Fibroblast of lung (primary cell): Measurements from ENCODE around the gene RO60. TPM values are rescaled to one million over a fixed set of nuclear protein-coding genes. Genes with fewer than 3 reads are reported as not detected.

Experiments used
- DNase-seq, 2 donors: peaks; one replicate each; pipeline versions ENCODE4 v3.0.0 to v3.0.0-alpha.2; 2010; ENCODE audit warnings: low read depth in 2 of 2
- H2AFZ ChIP-seq: 2 replicates; pipeline ENCODE4 v1.5.1; 2012; ENCODE audit warnings: low read length, control low read depth, inconsistent platforms
- H3K27ac ChIP-seq: 2 replicates; pipeline ENCODE4 v1.5.1; 2011; ENCODE audit warnings: low read length, control low read depth; ENCODE audit not compliant: insufficient read depth
- H3K27me3 ChIP-seq: 2 replicates; pipeline ENCODE4 v1.5.1; 2011; ENCODE audit warnings: mild to moderate bottlenecking, low read length; ENCODE audit not compliant: control insufficient read depth, insufficient read depth
- H3K36me3 ChIP-seq: 2 replicates; pipeline ENCODE4 v1.5.1; 2011; ENCODE audit warnings: low read length; ENCODE audit not compliant: control insufficient read depth, insufficient read depth
- H3K4me1 ChIP-seq: 2 replicates; pipeline ENCODE4 v1.5.1; 2011; ENCODE audit warnings: low read length; ENCODE audit not compliant: control insufficient read depth, insufficient read depth; ENCODE audit errors: extremely low read depth
- H3K4me2 ChIP-seq: 2 replicates; pipeline ENCODE4 v1.5.1; 2011; ENCODE audit warnings: low read length, control low read depth; ENCODE audit not compliant: insufficient read depth; ENCODE audit errors: extremely low read depth
- H3K4me3 ChIP-seq, 4 experiments: fragments of 200-600 bp in 1 of 4; sonication (generic) in 1 of 4; replicated peaks in 1 of 4; 2 replicates each; pipeline ENCODE4 v1.5.1; 2011 to 2016; ENCODE audit warnings: low read length in 4 of 4, low read depth in 3 of 4, mild to moderate bottlenecking in 3 of 4, control low read depth in 2 of 4, inconsistent platforms in 1 of 4, mixed read lengths in 1 of 4; ENCODE audit not compliant: insufficient read depth in 1 of 4; ENCODE audit errors: control extremely low read depth in 1 of 4
- H3K79me2 ChIP-seq: 2 replicates; pipeline ENCODE4 v1.5.1; 2012; ENCODE audit warnings: mild to moderate bottlenecking, low read length, inconsistent platforms; ENCODE audit not compliant: control insufficient read depth, insufficient read depth
- H3K9ac ChIP-seq: 2 replicates; pipeline ENCODE4 v1.5.1; 2011; ENCODE audit warnings: mild to moderate bottlenecking, low read length, control low read depth; ENCODE audit not compliant: insufficient read depth
- H3K9me3 ChIP-seq: 2 replicates; pipeline ENCODE4 v1.5.1; 2012; ENCODE audit warnings: low read depth, low read length; ENCODE audit not compliant: control insufficient read depth, insufficient read depth
- H4K20me1 ChIP-seq: 2 replicates; pipeline ENCODE4 v1.5.1; 2011; ENCODE audit warnings: low read length; ENCODE audit not compliant: control insufficient read depth, insufficient read depth; ENCODE audit errors: extremely low read depth
- CTCF ChIP-seq, 2 donors: IDR thresholded peaks in 1 of 2; conservative IDR thresholded peaks in 1 of 2; 1 replicate in 1 of 2; 2 replicates in 1 of 2; pipeline ENCODE4 v1.5.1; 2011 to 2012; ENCODE audit warnings: low read length in 2 of 2, control low read depth in 1 of 2, inconsistent platforms in 1 of 2, low read depth in 1 of 2, mild to moderate bottlenecking in 1 of 2
- EZH2 ChIP-seq: IDR thresholded peaks from 2 replicates; pipeline ENCODE4 v1.5.1; 2012; ENCODE audit warnings: low read length, control low read depth, mild to moderate bottlenecking; ENCODE audit errors: missing control alignments
- polyA plus RNA-seq, 2 donors: library from polyadenylated mRNA; depleted of rRNA in 1 of 2; stranded (reverse) in 1 of 2; unstranded in 1 of 2; fragments of >200 nt; gene quantifications; 2 replicates each; pipeline ENCODE4 v1.2.1, GENCODE V29; 2011 to 2012; ENCODE audit warnings: missing spikeins in 1 of 2
- total RNA-seq: library from RNA; depleted of rRNA; stranded (reverse); fragments of >200 nt; gene quantifications from 2 replicates; pipeline ENCODE4 v1.2.1, GENCODE V29; 2014

RO60 gene
- total and polyA plus RNA-seq, 2 donors (not counting 1 experiment from before 2014, with no cell fraction given), result 44.0 to 164 TPM

- TF ChIP-seq CTCF (conservative IDR thresholded peaks at IDR 0.05 in 1 of 2, IDR thresholded peaks at IDR 0.05 in 1 of 2; ENCODE audit: low read depth in 1 of 2, low read length in 2 of 2) (no peak), EZH2 (no peak)
- Histone ChIP-seq H3K4me2 (no peak overlapping the region), H3K36me3 (no peaks in the 10 kb centered on the region), H3K9ac (no peak overlapping the region), H3K4me3 (no peak overlapping the region), H3K27ac (no peak overlapping the region), H2AFZ (no peak overlapping the region), H3K79me2 (peaks cover 67% of the 10 kb centered on the region), H3K9me3 (no peaks in the 10 kb centered on the region), H4K20me1 (no peaks in the 10 kb centered on the region), H3K4me1 (no peaks in the 10 kb centered on the region), H3K27me3 (no peaks in the 10 kb centered on the region)
- DNase-seq, result no peak
Observed at GRCh38 chr1:193066606-193067005, 7.2 kb downstream of the RO60 start.

- H4K20me1 ChIP-seq, result no peaks in the 10 kb centered on the region
- no peak for DNase-seq
- no peaks in the 10 kb centered on the region for H3K4me1 ChIP-seq
Observed at GRCh38 chr1:193068013-193068412, 8.6 kb downstream of the RO60 start.

GRCh38 chr1:193069748-193070385 lies 10.5 kb downstream of the RO60 start:
- Histone ChIP-seq H3K9me3 (no peaks in the 10 kb centered on the region), H3K4me1 (no peaks in the 10 kb centered on the region), H3K4me3 (no peak overlapping the region), H4K20me1 (no peaks in the 10 kb centered on the region), H2AFZ (no peak overlapping the region), H3K9ac (no peak overlapping the region), H3K27me3 (no peaks in the 10 kb centered on the region), H3K27ac (no peak overlapping the region), H3K4me2 (no peak overlapping the region), H3K36me3 (no peaks in the 10 kb centered on the region), H3K79me2 (peaks cover 44% of the 10 kb centered on the region)
- peak in 1 of 2 donors; percentile 26 for DNase-seq
- TF ChIP-seq CTCF (conservative IDR thresholded peaks at IDR 0.05 in 1 of 2, IDR thresholded peaks at IDR 0.05 in 1 of 2; ENCODE audit: low read depth in 1 of 2, low read length in 2 of 2) (peak in 1 of 2 donors; percentile 37), EZH2 (no peak)

More at GRCh38 chr1:193068013-193068412, 8.6 kb downstream of the RO60 start:
- Histone ChIP-seq H3K79me2 (peaks cover 58% of the 10 kb centered on the region), H3K4me3 (no peak overlapping the region), H3K9ac (no peak overlapping the region), H2AFZ (no peak overlapping the region), H3K27ac (no peak overlapping the region), H3K36me3 (no peaks in the 10 kb centered on the region), H3K27me3 (no peaks in the 10 kb centered on the region), H3K4me2 (no peak overlapping the region), H3K9me3 (no peaks in the 10 kb centered on the region)
- TF ChIP-seq EZH2 (no peak), CTCF (conservative IDR thresholded peaks at IDR 0.05 in 1 of 2, IDR thresholded peaks at IDR 0.05 in 1 of 2; ENCODE audit: low read depth in 1 of 2, low read length in 2 of 2) (no peak)
